Measurements from ENCODE around the gene NOL7.

GRCh38 chr6:13573669-13574110, 41.4 kb upstream of the NOL7 start:
- TF ChIP-seq EZH2 (IDR thresholded peaks at IDR 0.05) (no peak), POLR2AphosphoS5 (IDR thresholded peaks at IDR 0.05; ENCODE audit: borderline replicate concordance, low read depth, low read length) (no peak), FOXP2 (optimal IDR thresholded peaks at IDR 0.05; ENCODE audit: control extremely low read depth, extremely low read length, insufficient read depth) (no peak)
